HG03571 (cell line): ENCODE results near the gene PTPRN.
A peak's percentile ranks its signal among the peaks of the same experiment; 100 is the strongest.

Experiments
- ATAC-seq: cut with Tn5 transposase; IDR thresholded peaks from one replicate; pipeline ENCODE4 v1.9.1; 2021; ENCODE audit not compliant: unreplicated experiment

PTPRN gene

GRCh38 chr2:219308142-219309101, 779 bp downstream of the PTPRN start:
- no peak for ATAC-seq

GRCh38 chr2:219306047-219306446, 3.2 kb downstream of the PTPRN start:
- ATAC-seq = no peak

GRCh38 chr2:219304223-219304622, 5.0 kb downstream of the PTPRN start:
- ATAC-seq = no peak

- ATAC-seq = no peak
These were observed 6.7 kb downstream of the PTPRN start for GRCh38 chr2:219302412-219302968.

GRCh38 chr2:219300022-219300421, 9.2 kb downstream of the PTPRN start:
- no peak for ATAC-seq

- no peak for ATAC-seq
These were observed 9.8 kb downstream of the PTPRN start for GRCh38 chr2:219299372-219299760.

- ATAC-seq = no peak
These were observed 10.3 kb downstream of the PTPRN start for GRCh38 chr2:219298759-219299371.

GRCh38 chr2:219297766-219298456, 11.3 kb downstream of the PTPRN start:
- ATAC-seq = no peak

- ATAC-seq = no peak
These were observed 12.4 kb downstream of the PTPRN start for GRCh38 chr2:219296631-219297391.

GRCh38 chr2:219296142-219296541, 13.1 kb downstream of the PTPRN start:
- no peak for ATAC-seq

GRCh38 chr2:219294356-219295351, 14.5 kb downstream of the PTPRN start:
- ATAC-seq = peak; percentile 89

- ATAC-seq = no peak
These were observed 15.4 kb downstream of the PTPRN start for GRCh38 chr2:219293736-219294231.

- ATAC-seq = no peak
These were observed 16.6 kb downstream of the PTPRN start for GRCh38 chr2:219292616-219293015.

GRCh38 chr2:219291910-219292490, 17.2 kb downstream of the PTPRN start:
- no peak for ATAC-seq

GRCh38 chr2:219291394-219291793, 17.8 kb downstream of the PTPRN start:
- ATAC-seq = no peak

- no peak for ATAC-seq
These were observed 18.6 kb downstream of the PTPRN start for GRCh38 chr2:219290381-219291171.

GRCh38 chr2:219289537-219290361, 19.5 kb downstream of the PTPRN start:
- no peak for ATAC-seq
